ENCODE measurements around the gene RASA1.

Gene RASA1

GRCh38 chr5:87267574-87268125, at the start of gene RASA1:
Gene RASA1, plus strand, starts transcription at chr5:87267883. Its CDS starts 569 bp downstream, at chr5:87268452.
- H3K4me1 ChIP-seq (ENCODE audit: control insufficient read depth in 2 of 2, insufficient read depth in 2 of 2, low read length in 2 of 2) = peaks cover 6 to 11% of the 10 kb centered on the region in 2 donors
- H3K27me3 ChIP-seq (ENCODE audit: control insufficient read depth in 2 of 2, insufficient read depth in 2 of 2, low read length in 2 of 2) = no peaks in the 10 kb centered on the region
- H3K4me3 ChIP-seq (ENCODE audit: low read length in 2 of 2) = peak within 1 kb of the TSS; percentile 95 to 99
- H3K9ac ChIP-seq (ENCODE audit: low read depth in 1 of 2, low read length in 2 of 2) = peak within 1 kb of the TSS; percentile 90 to 98
- no peaks in the 10 kb centered on the region for H3K9me3 ChIP-seq (ENCODE audit: control insufficient read depth in 2 of 2, low read length in 2 of 2)
- peak within 1 kb of the TSS; percentile 89 to 92 for H3K27ac ChIP-seq (ENCODE audit: low read depth in 2 of 2, low read length in 2 of 2)
- no peaks in the 10 kb centered on the region for H3K36me3 ChIP-seq (ENCODE audit: control insufficient read depth in 2 of 2, insufficient read depth in 2 of 2, low read length in 2 of 2)

GRCh38 chr5:87229780-87230179, 37.9 kb upstream of the RASA1 start:
- no peaks in the 10 kb centered on the region for H3K27me3 ChIP-seq (ENCODE audit: control insufficient read depth in 2 of 2, insufficient read depth in 2 of 2, low read length in 2 of 2)
- no peak overlapping the region for H3K4me3 ChIP-seq (ENCODE audit: low read length in 2 of 2)
- no peaks in the 10 kb centered on the region for H3K9me3 ChIP-seq (ENCODE audit: control insufficient read depth in 2 of 2, low read length in 2 of 2)
- no peaks in the 10 kb centered on the region for H3K4me1 ChIP-seq (ENCODE audit: control insufficient read depth in 2 of 2, insufficient read depth in 2 of 2, low read length in 2 of 2)
- H3K27ac ChIP-seq (ENCODE audit: low read depth in 2 of 2, low read length in 2 of 2) = no peak overlapping the region
- no peaks in the 10 kb centered on the region for H3K36me3 ChIP-seq (ENCODE audit: control insufficient read depth in 2 of 2, insufficient read depth in 2 of 2, low read length in 2 of 2)
- no peak overlapping the region for H3K9ac ChIP-seq (ENCODE audit: low read depth in 1 of 2, low read length in 2 of 2)

GRCh38 chr5:87231037-87231808, 36.5 kb upstream of the RASA1 start:
- no peaks in the 10 kb centered on the region for H3K4me1 ChIP-seq (ENCODE audit: control insufficient read depth in 2 of 2, insufficient read depth in 2 of 2, low read length in 2 of 2)
- no peaks in the 10 kb centered on the region for H3K27me3 ChIP-seq (ENCODE audit: control insufficient read depth in 2 of 2, insufficient read depth in 2 of 2, low read length in 2 of 2)
- no peak overlapping the region for H3K27ac ChIP-seq (ENCODE audit: low read depth in 2 of 2, low read length in 2 of 2)
- H3K36me3 ChIP-seq (ENCODE audit: control insufficient read depth in 2 of 2, insufficient read depth in 2 of 2, low read length in 2 of 2) = no peaks in the 10 kb centered on the region
- H3K4me3 ChIP-seq (ENCODE audit: low read length in 2 of 2) = no peak overlapping the region
- no peak overlapping the region for H3K9ac ChIP-seq (ENCODE audit: low read depth in 1 of 2, low read length in 2 of 2)
- H3K9me3 ChIP-seq (ENCODE audit: control insufficient read depth in 2 of 2, low read length in 2 of 2) = no peaks in the 10 kb centered on the region

GRCh38 chr5:87233143-87233542, 34.5 kb upstream of the RASA1 start:
- Histone ChIP-seq H3K9ac (ENCODE audit: low read depth in 1 of 2, low read length in 2 of 2) (no peak overlapping the region), H3K4me3 (ENCODE audit: low read length in 2 of 2) (no peak overlapping the region), H3K27me3 (ENCODE audit: control insufficient read depth in 2 of 2, insufficient read depth in 2 of 2, low read length in 2 of 2) (no peaks in the 10 kb centered on the region), H3K27ac (ENCODE audit: low read depth in 2 of 2, low read length in 2 of 2) (no peak overlapping the region), H3K4me1 (ENCODE audit: control insufficient read depth in 2 of 2, insufficient read depth in 2 of 2, low read length in 2 of 2) (no peaks in the 10 kb centered on the region), H3K36me3 (ENCODE audit: control insufficient read depth in 2 of 2, insufficient read depth in 2 of 2, low read length in 2 of 2) (no peaks in the 10 kb centered on the region), H3K9me3 (ENCODE audit: control insufficient read depth in 2 of 2, low read length in 2 of 2) (no peaks in the 10 kb centered on the region)

- no peak overlapping the region for H3K27ac ChIP-seq (ENCODE audit: low read depth in 2 of 2, low read length in 2 of 2)
- no peaks in the 10 kb centered on the region for H3K27me3 ChIP-seq (ENCODE audit: control insufficient read depth in 2 of 2, insufficient read depth in 2 of 2, low read length in 2 of 2)
- no peaks in the 10 kb centered on the region for H3K36me3 ChIP-seq (ENCODE audit: control insufficient read depth in 2 of 2, insufficient read depth in 2 of 2, low read length in 2 of 2)
- H3K4me1 ChIP-seq (ENCODE audit: control insufficient read depth in 2 of 2, insufficient read depth in 2 of 2, low read length in 2 of 2) = no peaks in the 10 kb centered on the region
- H3K4me3 ChIP-seq (ENCODE audit: low read length in 2 of 2) = no peak overlapping the region
- no peaks in the 10 kb centered on the region for H3K9me3 ChIP-seq (ENCODE audit: control insufficient read depth in 2 of 2, low read length in 2 of 2)
- H3K9ac ChIP-seq (ENCODE audit: low read depth in 1 of 2, low read length in 2 of 2) = no peak overlapping the region
Observed at GRCh38 chr5:87241555-87241954, 26.1 kb upstream of the RASA1 start.

- Histone ChIP-seq H3K4me3 (ENCODE audit: low read length in 2 of 2) (no peak overlapping the region), H3K27me3 (ENCODE audit: control insufficient read depth in 2 of 2, insufficient read depth in 2 of 2, low read length in 2 of 2) (no peaks in the 10 kb centered on the region)
Observed at GRCh38 chr5:87242242-87242641, 25.4 kb upstream of the RASA1 start.

GRCh38 chr5:87243161-87243844, 24.4 kb upstream of the RASA1 start:
- H3K36me3 ChIP-seq (ENCODE audit: control insufficient read depth in 2 of 2, insufficient read depth in 2 of 2, low read length in 2 of 2) = no peaks in the 10 kb centered on the region
- H3K27me3 ChIP-seq (ENCODE audit: control insufficient read depth in 2 of 2, insufficient read depth in 2 of 2, low read length in 2 of 2) = no peaks in the 10 kb centered on the region
- no peaks in the 10 kb centered on the region for H3K9me3 ChIP-seq (ENCODE audit: control insufficient read depth in 2 of 2, low read length in 2 of 2)
- H3K4me3 ChIP-seq (ENCODE audit: low read length in 2 of 2) = no peak overlapping the region
- H3K4me1 ChIP-seq (ENCODE audit: control insufficient read depth in 2 of 2, insufficient read depth in 2 of 2, low read length in 2 of 2) = no peaks in the 10 kb centered on the region
- H3K27ac ChIP-seq (ENCODE audit: low read depth in 2 of 2, low read length in 2 of 2) = no peak overlapping the region
- H3K9ac ChIP-seq (ENCODE audit: low read depth in 1 of 2, low read length in 2 of 2) = no peak overlapping the region

More at GRCh38 chr5:87242242-87242641, 25.4 kb upstream of the RASA1 start:
- Histone ChIP-seq H3K27ac (ENCODE audit: low read depth in 2 of 2, low read length in 2 of 2) (no peak overlapping the region), H3K9me3 (ENCODE audit: control insufficient read depth in 2 of 2, low read length in 2 of 2) (no peaks in the 10 kb centered on the region), H3K4me1 (ENCODE audit: control insufficient read depth in 2 of 2, insufficient read depth in 2 of 2, low read length in 2 of 2) (no peaks in the 10 kb centered on the region), H3K9ac (ENCODE audit: low read depth in 1 of 2, low read length in 2 of 2) (no peak overlapping the region), H3K36me3 (ENCODE audit: control insufficient read depth in 2 of 2, insufficient read depth in 2 of 2, low read length in 2 of 2) (no peaks in the 10 kb centered on the region)

- no peaks in the 10 kb centered on the region for H3K27me3 ChIP-seq (ENCODE audit: control insufficient read depth in 2 of 2, insufficient read depth in 2 of 2, low read length in 2 of 2)
- no peaks in the 10 kb centered on the region for H3K4me1 ChIP-seq (ENCODE audit: control insufficient read depth in 2 of 2, insufficient read depth in 2 of 2, low read length in 2 of 2)
- H3K27ac ChIP-seq (ENCODE audit: low read depth in 2 of 2, low read length in 2 of 2) = no peak overlapping the region
- no peaks in the 10 kb centered on the region for H3K36me3 ChIP-seq (ENCODE audit: control insufficient read depth in 2 of 2, insufficient read depth in 2 of 2, low read length in 2 of 2)
- H3K4me3 ChIP-seq (ENCODE audit: low read length in 2 of 2) = no peak overlapping the region
- no peaks in the 10 kb centered on the region for H3K9me3 ChIP-seq (ENCODE audit: control insufficient read depth in 2 of 2, low read length in 2 of 2)
- H3K9ac ChIP-seq (ENCODE audit: low read depth in 1 of 2, low read length in 2 of 2) = no peak overlapping the region
Observed at GRCh38 chr5:87245451-87245850, 22.2 kb upstream of the RASA1 start.

GRCh38 chr5:87246061-87246460, 21.6 kb upstream of the RASA1 start:
- Histone ChIP-seq H3K4me3 (ENCODE audit: low read length in 2 of 2) (no peak overlapping the region), H3K9me3 (ENCODE audit: control insufficient read depth in 2 of 2, low read length in 2 of 2) (no peaks in the 10 kb centered on the region), H3K4me1 (ENCODE audit: control insufficient read depth in 2 of 2, insufficient read depth in 2 of 2, low read length in 2 of 2) (no peaks in the 10 kb centered on the region), H3K27ac (ENCODE audit: low read depth in 2 of 2, low read length in 2 of 2) (no peak overlapping the region), H3K9ac (ENCODE audit: low read depth in 1 of 2, low read length in 2 of 2) (no peak overlapping the region), H3K27me3 (ENCODE audit: control insufficient read depth in 2 of 2, insufficient read depth in 2 of 2, low read length in 2 of 2) (no peaks in the 10 kb centered on the region), H3K36me3 (ENCODE audit: control insufficient read depth in 2 of 2, insufficient read depth in 2 of 2, low read length in 2 of 2) (no peaks in the 10 kb centered on the region)

- Histone ChIP-seq H3K27me3 (ENCODE audit: control insufficient read depth in 2 of 2, insufficient read depth in 2 of 2, low read length in 2 of 2) (no peaks in the 10 kb centered on the region), H3K4me3 (ENCODE audit: low read length in 2 of 2) (no peak overlapping the region), H3K9me3 (ENCODE audit: control insufficient read depth in 2 of 2, low read length in 2 of 2) (no peaks in the 10 kb centered on the region)
Observed at GRCh38 chr5:87252283-87252605, 15.4 kb upstream of the RASA1 start.

More at GRCh38 chr5:87252283-87252605, 15.4 kb upstream of the RASA1 start:
- no peak overlapping the region for H3K9ac ChIP-seq (ENCODE audit: low read depth in 1 of 2, low read length in 2 of 2)
- H3K4me1 ChIP-seq (ENCODE audit: control insufficient read depth in 2 of 2, insufficient read depth in 2 of 2, low read length in 2 of 2) = no peaks in the 10 kb centered on the region
- no peaks in the 10 kb centered on the region for H3K36me3 ChIP-seq (ENCODE audit: control insufficient read depth in 2 of 2, insufficient read depth in 2 of 2, low read length in 2 of 2)
- H3K27ac ChIP-seq (ENCODE audit: low read depth in 2 of 2, low read length in 2 of 2) = no peak overlapping the region

Measured in mucosa of rectum (tissue), 2 donors.